MM.1S (cell line): Measurements from ENCODE around the gene LMAN1.

Experiments
- DNase-seq: peaks from one replicate; pipeline ENCODE4 v3.0.0-alpha.2; 2015
- H2AFZ ChIP-seq: fragments of 300-600 bp; sonication (generic); 2 replicates; pipeline ENCODE4 v1.6.0; 2016; ENCODE audit warnings: antibody characterized with exemption, low read length
- H3F3A ChIP-seq: fragments of 300-600 bp; sonication (generic); 2 replicates; pipeline ENCODE4 v1.6.1; 2016; ENCODE audit warnings: mild to moderate bottlenecking, antibody characterized with exemption, low read length, moderate library complexity, mixed read lengths; ENCODE audit not compliant: insufficient read depth
- H3K27ac ChIP-seq: fragments of 300-600 bp; sonication (generic); 2 replicates; pipeline ENCODE4 v1.5.1; 2016; ENCODE audit warnings: mild to moderate bottlenecking, low read length
- H3K27me3 ChIP-seq: fragments of 300-600 bp; sonication (generic); replicated peaks from 2 replicates; pipeline ENCODE4 v1.6.0; 2016; ENCODE audit warnings: low read length; ENCODE audit not compliant: insufficient read depth
- H3K36me3 ChIP-seq: fragments of 300-600 bp; sonication (generic); replicated peaks from 2 replicates; pipeline ENCODE4 v1.6.1; 2016; ENCODE audit warnings: mild to moderate bottlenecking, low read length, mixed read lengths; ENCODE audit not compliant: insufficient read depth
- H3K4me1 ChIP-seq: fragments of 300-600 bp; sonication (generic); 2 replicates; pipeline ENCODE4 v1.6.1; 2016; ENCODE audit warnings: low read length, mixed read lengths
- H3K4me2 ChIP-seq: fragments of 300-600 bp; sonication (generic); 2 replicates; pipeline ENCODE4 v1.6.0; 2016; ENCODE audit warnings: low read depth, low read length
- H3K4me3 ChIP-seq: fragments of 300-600 bp; sonication (generic); 2 replicates; pipeline ENCODE4 v1.5.1; 2016; ENCODE audit warnings: low read length, mixed read lengths
- H3K79me2 ChIP-seq: fragments of 300-600 bp; sonication (generic); 2 replicates; pipeline ENCODE4 v1.6.1; 2016; ENCODE audit warnings: mixed run types, low read length, mixed read lengths
- H3K9ac ChIP-seq: fragments of 300-600 bp; sonication (generic); 2 replicates; pipeline ENCODE4 v1.6.1; 2016; ENCODE audit warnings: low read length, mixed read lengths
- H3K9me2 ChIP-seq: fragments of 300-600 bp; sonication (generic); replicated peaks from 2 replicates; pipeline ENCODE4 v1.6.1; 2016; ENCODE audit warnings: mild to moderate bottlenecking, low read length, mixed read lengths; ENCODE audit not compliant: insufficient read depth
- H3K9me3 ChIP-seq: fragments of 300-600 bp; sonication (generic); replicated peaks from 2 replicates; pipeline ENCODE4 v1.6.1; 2016; ENCODE audit warnings: mild to moderate bottlenecking, low read length, mixed read lengths; ENCODE audit not compliant: insufficient read depth
- H4K20me1 ChIP-seq: fragments of 300-600 bp; sonication (generic); 2 replicates; pipeline ENCODE4 v1.6.1; 2016; ENCODE audit warnings: mild to moderate bottlenecking, low read length, moderate library complexity, mixed read lengths; ENCODE audit not compliant: insufficient read depth
- CTCF ChIP-seq: fragments of 300-600 bp; sonication (generic); IDR thresholded peaks from 2 replicates; pipeline ENCODE4 v1.5.1; 2016; ENCODE audit warnings: antibody characterized with exemption, low read length, mixed read lengths
- EZH2 ChIP-seq: fragments of 300-600 bp; sonication (generic); optimal IDR thresholded peaks from 2 replicates; pipeline ENCODE3; 2017; ENCODE audit warnings: low read depth, mild to moderate bottlenecking, antibody characterized with exemption, low read length, mixed read lengths
- EZH2phosphoT487 ChIP-seq: fragments of 300-600 bp; sonication (generic); IDR thresholded peaks from 2 replicates; pipeline ENCODE4 v1.6.1; 2018; ENCODE audit warnings: antibody characterized with exemption, low read length

The LMAN1 gene

GRCh38 chr18:59300676-59301285, 58.3 kb downstream of the LMAN1 start:
- peak; percentile 48 for DNase-seq
- H3K9me3 ChIP-seq = no peaks in the 10 kb centered on the region
- H3K4me3 ChIP-seq = no peak overlapping the region
- H3K9me2 ChIP-seq = no peaks in the 10 kb centered on the region
- no peaks in the 10 kb centered on the region for H3F3A ChIP-seq
- no peaks in the 10 kb centered on the region for H3K36me3 ChIP-seq
- no peak overlapping the region for H3K27ac ChIP-seq
- H3K79me2 ChIP-seq = no peaks in the 10 kb centered on the region
- H3K27me3 ChIP-seq = no peaks in the 10 kb centered on the region
- no peaks in the 10 kb centered on the region for H3K4me1 ChIP-seq
- no peaks in the 10 kb centered on the region for H4K20me1 ChIP-seq
- H2AFZ ChIP-seq = no peak overlapping the region
- TF ChIP-seq EZH2phosphoT487 = no peak
- no peak for TF ChIP-seq EZH2
- no peak for TF ChIP-seq CTCF
- H3K9ac ChIP-seq = no peak overlapping the region
- H3K4me2 ChIP-seq = no peak overlapping the region

GRCh38 chr18:59298871-59299270, 60.2 kb downstream of the LMAN1 start:
- no peak overlapping the region for H3K27ac ChIP-seq
- H3K27me3 ChIP-seq = no peaks in the 10 kb centered on the region
- no peak overlapping the region for H2AFZ ChIP-seq
- H3K79me2 ChIP-seq = no peaks in the 10 kb centered on the region
- H3K9me2 ChIP-seq = no peaks in the 10 kb centered on the region
- no peak overlapping the region for H3K4me3 ChIP-seq
- H3K9me3 ChIP-seq = no peaks in the 10 kb centered on the region
- no peak for TF ChIP-seq CTCF
- TF ChIP-seq EZH2 = no peak
- no peak for TF ChIP-seq EZH2phosphoT487
- no peaks in the 10 kb centered on the region for H3K36me3 ChIP-seq
- H3K4me2 ChIP-seq = no peak overlapping the region
- H3K9ac ChIP-seq = no peak overlapping the region
- H3K4me1 ChIP-seq = no peaks in the 10 kb centered on the region
- H4K20me1 ChIP-seq = no peaks in the 10 kb centered on the region
- H3F3A ChIP-seq = no peaks in the 10 kb centered on the region
- no peak for DNase-seq

GRCh38 chr18:59293317-59293716, 65.7 kb downstream of the LMAN1 start:
- H3K9ac ChIP-seq = no peak overlapping the region
- no peaks in the 10 kb centered on the region for H3K9me3 ChIP-seq
- no peaks in the 10 kb centered on the region for H3F3A ChIP-seq
- H3K27ac ChIP-seq = no peak overlapping the region
- no peak overlapping the region for H2AFZ ChIP-seq
- TF ChIP-seq EZH2 = no peak
- TF ChIP-seq CTCF = no peak
- no peak for TF ChIP-seq EZH2phosphoT487
- DNase-seq = no peak
- no peaks in the 10 kb centered on the region for H3K4me1 ChIP-seq
- H3K27me3 ChIP-seq = no peaks in the 10 kb centered on the region
- H3K36me3 ChIP-seq = no peaks in the 10 kb centered on the region
- no peak overlapping the region for H3K4me2 ChIP-seq
- H3K9me2 ChIP-seq = no peaks in the 10 kb centered on the region
- H3K4me3 ChIP-seq = no peak overlapping the region
- no peaks in the 10 kb centered on the region for H3K79me2 ChIP-seq
- H4K20me1 ChIP-seq = no peaks in the 10 kb centered on the region
